Astrocyte of the spinal cord (primary cell): ENCODE measurements around the gene HS3ST3A1.
"Not testable (repeated sequence)": the region's sequence is repeated elsewhere in the genome, so short reads cannot be mapped to it uniquely, and the experiment has no call there.

ENCODE experiments used
- DNase-seq: peaks from one replicate; pipeline ENCODE4 v3.0.0; 2011; ENCODE audit warnings: low read depth, low spot score
- H3K4me3 ChIP-seq: 2 replicates; pipeline ENCODE4 v1.5.1; 2011; ENCODE audit warnings: low read depth, mild to moderate bottlenecking, low read length, moderate library complexity
- CTCF ChIP-seq: IDR thresholded peaks from 2 replicates; pipeline ENCODE4 v1.5.1; 2012; ENCODE audit warnings: low read depth, mild to moderate bottlenecking, low read length, inconsistent platforms
- in situ Hi-C: cut with HindIII; loops from 2 replicates; pipeline ENCODE4 v1.10.0; 2017; ENCODE audit warnings: low sequenced_read_pairs

Gene HS3ST3A1

DNA sequence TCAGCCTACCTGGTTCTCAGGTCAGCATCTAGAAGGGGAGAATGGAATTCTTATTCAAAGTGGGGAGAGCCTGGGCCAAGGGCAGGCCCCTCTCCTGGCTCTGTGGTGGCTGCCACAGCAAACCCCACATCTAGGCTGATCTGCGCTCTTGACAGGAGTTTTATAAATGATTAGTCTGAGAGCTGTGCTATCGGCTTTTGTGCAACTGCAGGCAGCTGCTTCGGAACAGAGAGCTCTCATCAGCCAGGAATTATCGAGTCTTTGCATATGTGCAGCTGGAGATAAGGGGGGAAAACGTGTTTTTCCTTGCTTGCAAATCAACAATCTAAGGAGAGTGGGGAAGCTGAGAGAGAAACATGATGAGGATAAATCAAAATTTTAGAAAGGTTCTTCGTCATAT, 91.7 kb downstream of the HS3ST3A1 start:
- in situ Hi-C loops: no loop called here
- TF ChIP-seq CTCF: no peak
- no peak for DNase-seq
- H3K4me3 ChIP-seq: no peak overlapping the region

DNA sequence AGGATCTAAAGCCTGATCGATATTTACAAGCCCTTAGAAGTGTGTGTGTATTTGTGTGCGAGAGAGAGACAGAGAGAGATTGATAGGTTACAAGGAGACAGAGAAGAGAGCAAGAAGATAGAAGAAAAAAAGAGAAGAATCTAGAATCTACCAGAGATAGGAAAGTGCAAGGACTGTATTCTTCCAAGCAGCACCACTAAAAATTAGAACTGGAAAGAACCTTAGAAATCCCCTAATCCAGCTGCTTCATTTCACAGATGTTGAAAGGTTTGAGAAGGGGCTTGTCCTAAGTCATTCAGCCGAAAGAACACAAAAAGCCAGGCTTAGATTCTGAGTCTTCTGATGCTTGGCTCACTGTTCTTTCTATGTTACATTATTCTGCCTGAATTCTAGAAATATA, 92.2 kb downstream of the HS3ST3A1 start:
- no peak for DNase-seq
- in situ Hi-C loops: no loop called here
- no peak overlapping the region for H3K4me3 ChIP-seq
- no peak for TF ChIP-seq CTCF

- in situ Hi-C loops: no loop called here
- no peak overlapping the region for H3K4me3 ChIP-seq
- no peak for TF ChIP-seq CTCF
- no peak for DNase-seq
Measured at GRCh38 chr17:13508896-13509295, 92.8 kb downstream of the HS3ST3A1 start.

GRCh38 chr17:13503526-13503925, 98.2 kb downstream of the HS3ST3A1 start:
- no peak for DNase-seq
- no peak overlapping the region for H3K4me3 ChIP-seq
- in situ Hi-C loops: no loop called here
- TF ChIP-seq CTCF: no peak

DNA sequence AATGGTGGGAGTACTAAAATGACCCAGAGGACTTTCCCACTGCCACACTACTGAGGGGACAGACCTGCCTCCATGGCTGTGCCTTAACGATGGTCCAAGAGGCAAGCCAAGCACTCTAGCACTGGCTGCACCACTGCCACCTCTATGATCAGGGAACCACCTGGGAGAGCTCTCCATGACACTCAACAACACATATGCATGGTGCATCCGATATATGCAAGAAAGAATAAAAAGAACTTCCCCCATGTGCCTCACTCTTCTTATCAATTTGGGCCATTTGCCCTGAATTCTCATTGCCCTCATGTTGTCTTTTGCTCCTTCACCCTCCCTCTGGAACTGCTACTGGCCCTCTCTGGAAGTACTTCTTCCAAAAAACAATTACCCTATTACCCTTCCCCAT, 99.5 kb downstream of the HS3ST3A1 start:
- DNase-seq: no peak
- in situ Hi-C loops: no loop called here
- TF ChIP-seq CTCF: no peak
- no peak overlapping the region for H3K4me3 ChIP-seq

GRCh38 chr17:13500947-13501346, 100.8 kb downstream of the HS3ST3A1 start:
- TF ChIP-seq CTCF: no peak

GRCh38 chr17:13498184-13498583, 103.5 kb downstream of the HS3ST3A1 start:
- TF ChIP-seq CTCF: no peak
- no peak for DNase-seq
- no peak overlapping the region for H3K4me3 ChIP-seq
- in situ Hi-C loops: no loop called here

More at GRCh38 chr17:13500947-13501346, 100.8 kb downstream of the HS3ST3A1 start:
- H3K4me3 ChIP-seq: no peak overlapping the region
- DNase-seq: no peak
- in situ Hi-C loops: no loop called here

GRCh38 chr17:13496553-13497056, 105.1 kb downstream of the HS3ST3A1 start:
- DNase-seq, in situ Hi-C loops: not testable (repeated sequence)

More at GRCh38 chr17:13496553-13497056, 105.1 kb downstream of the HS3ST3A1 start:
- H3K4me3 ChIP-seq: not testable (repeated sequence)
